ENCODE results near the gene PRRC1. TPM values are rescaled to one million over a fixed set of nuclear protein-coding genes. Genes with fewer than 3 reads are reported as not detected.

The PRRC1 gene
- polyA plus RNA-seq, 3 donors from 2014 or later = 18.2 to 36.5 (median 36.3) TPM

- Mint-ChIP-seq H3K27me3 (ENCODE audit: low read depth in 3 of 3) (peaks cover 0 to 4% (median 3%) of the 10 kb centered on the region in 3 donors), H3K27ac (no peak overlapping the region), H3K4me1 (no peaks in the 10 kb centered on the region)
Measured at GRCh38 chr5:127574852-127575679, 57.6 kb downstream of the PRRC1 start.

DNA sequence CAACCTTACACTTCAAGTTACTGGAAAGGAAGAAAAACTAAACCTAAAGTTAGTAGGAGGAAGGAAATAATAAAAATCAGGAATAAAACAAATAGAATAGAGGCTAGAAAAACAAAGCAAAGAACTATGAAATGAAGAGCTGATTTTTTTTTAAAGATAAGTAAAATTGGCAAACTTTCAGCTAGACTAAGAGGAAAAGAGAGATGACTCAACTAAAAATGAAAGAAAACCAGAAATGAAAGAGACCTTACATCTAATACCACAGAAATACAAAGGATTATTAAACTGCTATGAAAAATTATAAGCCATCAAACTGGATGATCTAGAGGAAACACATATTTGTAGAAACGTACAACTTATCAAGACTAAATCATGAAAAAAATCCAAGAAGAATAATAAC is 60.0 kb downstream of the PRRC1 start:
- no peak overlapping the region for H3K27ac Mint-ChIP-seq
- H3K36me3 Mint-ChIP-seq = peaks cover 0 to 2% (median 0%) of the 10 kb centered on the region in 3 donors
- DNase-seq = no peak
- H3K27me3 Mint-ChIP-seq (ENCODE audit: low read depth in 3 of 3) = peaks cover 0 to 4% (median 0%) of the 10 kb centered on the region in 3 donors
- no peak overlapping the region for H3K4me3 Mint-ChIP-seq
- peaks cover 5 to 21% (median 12%) of the 10 kb centered on the region in 6 donors for H3K9me3 Mint-ChIP-seq
- no peaks in the 10 kb centered on the region for H3K4me1 Mint-ChIP-seq

More at GRCh38 chr5:127574852-127575679, 57.6 kb downstream of the PRRC1 start:
- Mint-ChIP-seq H3K36me3 (peaks cover 0 to 2% (median 0%) of the 10 kb centered on the region in 3 donors), H3K4me3 (no peak overlapping the region), H3K9me3 (peaks cover 5 to 21% (median 12%) of the 10 kb centered on the region in 6 donors)
- no peak for DNase-seq

GRCh38 chr5:127580731-127581130 is 63.3 kb downstream of the PRRC1 start:
- H3K9me3 Mint-ChIP-seq = peaks cover 0 to 3% (median 0%) of the 10 kb centered on the region in 6 donors
- no peaks in the 10 kb centered on the region for H3K36me3 Mint-ChIP-seq
- peaks cover 0 to 2% of the 10 kb centered on the region in 2 donors for H3K4me1 Mint-ChIP-seq
- H3K27ac Mint-ChIP-seq = no peak overlapping the region
- no peaks in the 10 kb centered on the region for H3K27me3 Mint-ChIP-seq (ENCODE audit: low read depth in 3 of 3)
- DNase-seq = no peak
- no peak overlapping the region for H3K4me3 Mint-ChIP-seq

- Mint-ChIP-seq H3K4me3 (no peak overlapping the region), H3K27me3 (ENCODE audit: low read depth in 3 of 3) (no peaks in the 10 kb centered on the region), H3K36me3 (no peaks in the 10 kb centered on the region), H3K9me3 (peaks cover 0 to 3% (median 0%) of the 10 kb centered on the region in 6 donors), H3K27ac (no peak overlapping the region), H3K4me1 (peaks cover 0 to 5% of the 10 kb centered on the region in 2 donors)
- no peak for DNase-seq
Measured at GRCh38 chr5:127581450-127581849, 64.0 kb downstream of the PRRC1 start.

- Mint-ChIP-seq H3K4me3 (no peak overlapping the region), H3K27ac (no peak overlapping the region), H3K4me1 (peaks cover 8 to 13% of the 10 kb centered on the region in 2 donors), H3K36me3 (no peaks in the 10 kb centered on the region), H3K9me3 (peaks cover 0 to 3% (median 0%) of the 10 kb centered on the region in 6 donors), H3K27me3 (ENCODE audit: low read depth in 3 of 3) (no peaks in the 10 kb centered on the region)
- DNase-seq = no peak
Measured at GRCh38 chr5:127582773-127583370, 65.4 kb downstream of the PRRC1 start.

GRCh38 chr5:127583866-127584265 is 66.4 kb downstream of the PRRC1 start:
- no peak overlapping the region for H3K27ac Mint-ChIP-seq

DNA sequence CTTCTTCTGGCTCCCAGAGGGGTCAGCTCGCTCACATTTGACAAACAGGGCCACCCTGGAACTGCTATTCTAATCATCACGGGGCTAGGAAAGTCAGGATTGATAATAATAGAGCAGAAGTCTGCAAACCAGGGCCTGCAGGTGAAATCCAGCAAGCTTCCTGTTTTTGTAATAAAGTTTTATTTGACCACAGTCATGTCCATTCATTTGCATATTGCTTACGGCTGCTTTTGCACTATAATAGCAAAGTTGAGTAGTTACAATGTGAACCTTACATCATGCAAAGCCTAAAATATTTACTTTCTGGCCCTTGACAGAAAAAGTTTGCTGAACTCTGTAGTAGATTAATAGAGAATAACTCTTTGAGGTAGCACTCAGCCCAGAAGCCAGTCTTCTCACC is 68.2 kb downstream of the PRRC1 start:
- Mint-ChIP-seq H3K4me1 (peaks cover 18 to 20% of the 10 kb centered on the region in 2 donors), H3K27ac (peak overlapping the region in 2 of 6 donors; percentile 19 to 36), H3K4me3 (no peak overlapping the region), H3K27me3 (ENCODE audit: low read depth in 3 of 3) (peaks cover 0 to 4% (median 0%) of the 10 kb centered on the region in 3 donors), H3K36me3 (no peaks in the 10 kb centered on the region), H3K9me3 (peaks cover 0 to 3% (median 0%) of the 10 kb centered on the region in 6 donors)
- DNase-seq = no peak

More at GRCh38 chr5:127583866-127584265, 66.4 kb downstream of the PRRC1 start:
- no peaks in the 10 kb centered on the region for H3K27me3 Mint-ChIP-seq (ENCODE audit: low read depth in 3 of 3)
- H3K36me3 Mint-ChIP-seq = no peaks in the 10 kb centered on the region
- no peak overlapping the region for H3K4me3 Mint-ChIP-seq
- peaks cover 12 to 18% of the 10 kb centered on the region in 2 donors for H3K4me1 Mint-ChIP-seq
- peaks cover 0 to 3% (median 0%) of the 10 kb centered on the region in 6 donors for H3K9me3 Mint-ChIP-seq
- no peak for DNase-seq

GRCh38 chr5:127586066-127586770 is 68.8 kb downstream of the PRRC1 start:
- no peak for DNase-seq
- Mint-ChIP-seq H3K27ac (peak overlapping the region in 2 of 6 donors; percentile 8 to 52), H3K36me3 (no peaks in the 10 kb centered on the region), H3K27me3 (ENCODE audit: low read depth in 3 of 3) (peaks cover 0 to 4% (median 0%) of the 10 kb centered on the region in 3 donors), H3K4me3 (peak overlapping the region in 1 of 5 donors; percentile 3), H3K9me3 (peaks cover 0 to 3% (median 0%) of the 10 kb centered on the region in 6 donors), H3K4me1 (peaks cover 18 to 22% of the 10 kb centered on the region in 2 donors)

GRCh38 chr5:127586811-127587210 is 69.4 kb downstream of the PRRC1 start:
- Mint-ChIP-seq H3K27ac (no peak overlapping the region), H3K4me3 (no peak overlapping the region), H3K36me3 (no peaks in the 10 kb centered on the region), H3K27me3 (ENCODE audit: low read depth in 3 of 3) (peaks cover 0 to 4% (median 0%) of the 10 kb centered on the region in 3 donors), H3K9me3 (peaks cover 0 to 3% (median 0%) of the 10 kb centered on the region in 6 donors), H3K4me1 (peaks cover 18 to 22% of the 10 kb centered on the region in 2 donors)
- no peak for DNase-seq

DNA sequence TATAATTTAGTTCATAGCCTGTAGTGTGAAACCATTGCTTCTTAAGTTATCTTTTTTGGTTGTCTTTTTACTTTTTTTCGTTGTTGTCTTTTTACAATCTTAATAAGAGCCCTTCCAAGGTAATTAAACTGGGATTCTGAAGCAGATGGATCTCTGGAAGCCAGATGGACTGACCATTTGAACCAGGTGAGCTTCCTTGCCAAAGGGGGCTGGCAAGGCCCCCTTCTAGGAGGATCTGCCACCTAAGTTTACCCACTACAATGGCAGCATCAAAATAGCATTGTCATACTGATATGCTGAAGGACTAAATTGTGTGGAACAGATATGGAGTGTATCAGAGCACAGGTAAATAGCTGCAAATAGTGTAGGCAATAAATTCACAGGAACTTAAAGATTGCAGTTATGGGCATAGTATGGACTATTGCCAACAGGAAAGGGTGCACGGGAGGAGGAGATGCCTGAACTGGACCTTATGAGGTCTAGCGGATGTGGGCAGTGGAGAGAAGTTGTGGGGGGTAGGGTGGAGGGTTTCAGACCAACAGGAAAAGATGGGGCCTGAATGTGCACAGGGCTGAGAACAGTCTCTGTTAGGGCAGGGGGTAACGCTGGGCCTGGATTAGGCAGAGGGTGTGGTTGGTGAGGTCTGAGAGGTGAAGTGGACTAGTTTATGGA is 69.9 kb downstream of the PRRC1 start:
- DNase-seq = peak in 2 of 3 donors; percentile 3 to 10
- Mint-ChIP-seq H3K4me3 (peak overlapping the region in 2 of 5 donors; percentile 56 to 57), H3K27me3 (ENCODE audit: low read depth in 3 of 3) (peaks cover 0 to 4% (median 0%) of the 10 kb centered on the region in 3 donors), H3K27ac (peak overlapping the region in 5 of 6 donors; percentile 42 to 68 (median 54)), H3K4me1 (peaks cover 18 to 22% of the 10 kb centered on the region in 2 donors), H3K36me3 (no peaks in the 10 kb centered on the region), H3K9me3 (peaks cover 0 to 3% (median 0%) of the 10 kb centered on the region in 6 donors)

GRCh38 chr5:127588368-127588767 is 70.9 kb downstream of the PRRC1 start:
- no peaks in the 10 kb centered on the region for H3K36me3 Mint-ChIP-seq
- H3K27ac Mint-ChIP-seq = no peak overlapping the region
- DNase-seq = no peak
- peaks cover 0 to 3% (median 0%) of the 10 kb centered on the region in 6 donors for H3K9me3 Mint-ChIP-seq
- peaks cover 0 to 4% (median 0%) of the 10 kb centered on the region in 3 donors for H3K27me3 Mint-ChIP-seq (ENCODE audit: low read depth in 3 of 3)
- no peak overlapping the region for H3K4me3 Mint-ChIP-seq
- H3K4me1 Mint-ChIP-seq = peaks cover 18 to 22% of the 10 kb centered on the region in 2 donors

DNA sequence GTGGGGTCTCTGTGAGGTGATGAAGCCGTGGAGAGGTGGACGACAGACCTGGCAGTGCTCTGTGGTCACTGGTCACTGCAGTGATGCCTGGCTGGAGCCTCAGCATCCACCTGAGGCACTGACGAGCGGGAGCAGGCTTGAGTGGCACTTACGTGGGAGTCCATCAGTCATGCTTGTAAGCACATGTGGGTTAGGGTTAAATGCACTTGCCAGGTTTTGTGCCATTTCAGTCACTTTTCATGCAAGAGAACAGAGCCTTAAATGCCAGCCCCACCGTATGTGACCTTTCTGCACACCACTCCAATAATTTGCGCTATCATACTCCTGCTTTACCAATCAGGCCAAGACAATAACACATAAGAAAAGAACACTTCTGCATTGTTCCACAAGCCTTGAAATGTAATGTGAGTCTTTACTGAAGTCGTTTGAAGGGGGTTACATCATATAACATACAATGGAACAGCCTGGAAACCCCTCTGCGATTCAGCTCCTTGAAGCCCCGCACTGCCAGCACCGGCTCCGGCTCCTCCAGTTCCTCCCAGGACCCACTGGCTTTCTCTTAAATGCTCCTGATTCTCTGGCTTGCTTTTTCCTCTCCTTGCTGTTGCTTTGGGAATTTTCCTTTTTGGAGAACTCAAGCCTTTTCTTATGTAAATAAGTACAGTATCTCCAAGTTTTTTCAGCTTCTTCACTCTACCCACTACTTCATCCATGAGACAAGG is 72.0 kb downstream of the PRRC1 start:
- H3K9me3 Mint-ChIP-seq = no peaks in the 10 kb centered on the region
- peaks cover 18 to 22% of the 10 kb centered on the region in 2 donors for H3K4me1 Mint-ChIP-seq
- H3K36me3 Mint-ChIP-seq = no peaks in the 10 kb centered on the region
- H3K4me3 Mint-ChIP-seq = no peak overlapping the region
- H3K27ac Mint-ChIP-seq = no peak overlapping the region
- no peak for DNase-seq
- H3K27me3 Mint-ChIP-seq (ENCODE audit: low read depth in 3 of 3) = peaks cover 0 to 4% (median 0%) of the 10 kb centered on the region in 3 donors

Data from immature natural killer cell (primary cell).